Endothelial cell of umbilical vein (primary cell): Measurements from ENCODE around the gene BTBD2. TPM values are rescaled to one million over a fixed set of nuclear protein-coding genes. Genes with fewer than 3 reads are reported as not detected.

Experiments used
- BruUV-seq: library from RNA; stranded (reverse); fragments of 400-500 nt; replicated peaks from 2 replicates; lab custom pipeline; 2021; lab: Mats Ljungman, UMichigan
- CTCF ChIA-PET: fragments of 300-600, 350-600 bp; sonication (Branson Sonifier 250); formaldehyde crosslinking; loops from one replicate; lab custom pipeline; 2021; ENCODE audit warnings: antibody characterized with exemption, inconsistent platforms; lab: Charles Lee
- POLR2A ChIA-PET: fragments of 300-600, 350-600 bp; sonication (Branson Sonifier 250); formaldehyde crosslinking; loops from one replicate; lab custom pipeline; 2021; ENCODE audit warnings: antibody characterized with exemption, inconsistent platforms; lab: Charles Lee
- DNase-seq: peaks from one replicate; pipeline ENCODE4 v3.0.0-alpha.2; 2011; ENCODE audit warnings: low read depth, low spot score
- FAIRE-seq: peaks from 2 replicates; lab custom pipeline; 2011; peaks lifted over from hg19 to GRCh38; lab: Jason Lieb, UNC
- H2AFZ ChIP-seq: 2 replicates; pipeline ENCODE4 v1.6.0; 2012; ENCODE audit warnings: low read depth, low read length, control low read depth, inconsistent platforms
- H3K27ac ChIP-seq: 2 replicates; pipeline ENCODE4 v1.5.1; 2011; ENCODE audit warnings: low read depth, mild to moderate bottlenecking, control low read depth, low read length, moderate library complexity; ENCODE audit not compliant: insufficient read depth
- H3K27me3 ChIP-seq, 2 experiments: 2 replicates each; pipeline versions ENCODE4 v1.6.0 to v1.6.1; 2011; ENCODE audit warnings: low read length in 2 of 2, mixed read lengths in 1 of 2; ENCODE audit not compliant: control insufficient read depth in 2 of 2, insufficient read depth in 2 of 2
- H3K36me3 ChIP-seq, 2 experiments: 2 replicates in 1 of 2; 3 replicates in 1 of 2; pipeline ENCODE4 v1.5.1; 2011; ENCODE audit warnings: low read length in 2 of 2, mild to moderate bottlenecking in 1 of 2, moderate library complexity in 1 of 2; ENCODE audit not compliant: control insufficient read depth in 2 of 2, insufficient read depth in 2 of 2; ENCODE audit errors: extremely low read depth in 1 of 2
- H3K4me1 ChIP-seq: 3 replicates; pipeline ENCODE4 v1.5.1; 2011; ENCODE audit warnings: mild to moderate bottlenecking, low read length; ENCODE audit not compliant: control insufficient read depth, insufficient read depth; ENCODE audit errors: extremely low read depth
- H3K4me2 ChIP-seq: 2 replicates; pipeline ENCODE4 v1.6.1; 2011; ENCODE audit warnings: low read length, control low read depth, mixed read lengths; ENCODE audit not compliant: insufficient read depth
- H3K4me3 ChIP-seq, 3 experiments: fragments of 200-600 bp in 1 of 3; sonication (generic), shearing (Covaris generic) in 1 of 3; replicated peaks in 1 of 3; 2 replicates each; pipeline ENCODE4 v1.5.1; 2011 to 2016; ENCODE audit warnings: control low read depth in 3 of 3, low read length in 3 of 3, mild to moderate bottlenecking in 2 of 3, inconsistent platforms in 1 of 3, low read depth in 1 of 3, moderate library complexity in 1 of 3; ENCODE audit not compliant: insufficient read depth in 1 of 3
- H3K79me2 ChIP-seq: 2 replicates; pipeline ENCODE4 v1.6.0; 2012; ENCODE audit warnings: low read length, inconsistent platforms; ENCODE audit not compliant: control insufficient read depth, insufficient read depth
- H3K9ac ChIP-seq: replicated peaks from 2 replicates; pipeline ENCODE3; 2011; ENCODE audit warnings: low read length, control low read depth; ENCODE audit not compliant: insufficient read depth; ENCODE audit errors: extremely low read depth
- H3K9me1 ChIP-seq: replicated peaks from 3 replicates; pipeline ENCODE4 v1.6.0; 2011; ENCODE audit warnings: mild to moderate bottlenecking, low read length; ENCODE audit not compliant: control insufficient read depth, insufficient read depth; ENCODE audit errors: extremely low read depth
- H3K9me3 ChIP-seq: replicated peaks from 2 replicates; pipeline ENCODE4 v1.5.1; 2012; ENCODE audit warnings: low read length, inconsistent platforms; ENCODE audit not compliant: control insufficient read depth, insufficient read depth
- H4K20me1 ChIP-seq: replicated peaks from 2 replicates; pipeline ENCODE3; 2011; ENCODE audit warnings: mild to moderate bottlenecking, low read length; ENCODE audit not compliant: control insufficient read depth, insufficient read depth; ENCODE audit errors: extremely low read depth
- EZH2 ChIP-seq: IDR thresholded peaks from 2 replicates; pipeline ENCODE4 v1.6.1; 2012; ENCODE audit warnings: borderline replicate concordance, low read depth, mild to moderate bottlenecking, moderate library complexity, low read length, inconsistent platforms; ENCODE audit not compliant: severe bottlenecking
- FOS ChIP-seq: IDR thresholded peaks from 2 replicates; pipeline ENCODE4 v1.6.1; 2011; ENCODE audit warnings: mild to moderate bottlenecking, low read length, moderate library complexity, borderline replicate concordance; ENCODE audit not compliant: insufficient read depth
- GATA2 ChIP-seq: IDR thresholded peaks from 2 replicates; pipeline ENCODE4 v1.7.0; 2011; ENCODE audit warnings: low read depth, mild to moderate bottlenecking, moderate library complexity, mixed read lengths, low read length; ENCODE audit not compliant: insufficient read length, insufficient read depth
- JUN ChIP-seq: IDR thresholded peaks from 2 replicates; pipeline ENCODE4 v1.6.1; 2011; ENCODE audit warnings: borderline replicate concordance, low read depth; ENCODE audit not compliant: insufficient read length, insufficient read depth
- MYC ChIP-seq: IDR thresholded peaks from one replicate; pipeline ENCODE4 v1.6.1; 2011; ENCODE audit warnings: mild to moderate bottlenecking, low read depth, low read length
- POLR2A ChIP-seq: IDR thresholded peaks from 2 replicates; pipeline ENCODE4 v1.6.1; 2012; ENCODE audit warnings: low read depth, mild to moderate bottlenecking, control low read depth, low read length
- POLR2AphosphoS5 ChIP-seq: IDR thresholded peaks from 2 replicates; pipeline ENCODE4 v1.6.1; 2012; ENCODE audit warnings: low read depth, mild to moderate bottlenecking, control low read depth, low read length, moderate library complexity; ENCODE audit not compliant: insufficient read depth
- dilution Hi-C: fragments of 300-500 bp; cut with MboI; formaldehyde crosslinking; loops from one replicate; pipeline ENCODE4 v1.15.0; 2019; ENCODE audit warnings: low sequenced_read_pairs; ENCODE audit not compliant: extremely low pct_ligation_motif_present
- intact Hi-C: fragments of 100-400 bp; cut with micrococcal nuclease; formaldehyde crosslinking; loops from one replicate; pipeline ENCODE4 v1.10.0; 2022
- polyA plus RNA-seq, 4 experiments: library from polyadenylated mRNA; depleted of rRNA in 3 of 4; stranded (reverse) in 3 of 4; unstranded in 1 of 4; fragments of >200 nt; gene quantifications; 2 replicates each; pipeline versions ENCODE4 v1.2.1 to v1.2.3, GENCODE V29; 2011 to 2012; ENCODE audit warnings: missing spikeins in 1 of 4
- total RNA-seq: library from RNA; stranded (reverse); gene quantifications from 2 replicates; pipeline ENCODE4 v1.2.3, GENCODE V29; 2021
- TF ChIP-seq, protein P1 (sequence below), 2 donors: IDR thresholded peaks; 1 replicate in 1 of 2; 2 replicates in 1 of 2; pipeline ENCODE4 v1.5.1; 2011; ENCODE audit warnings: low read length in 2 of 2, mild to moderate bottlenecking in 2 of 2, moderate library complexity in 2 of 2, control low read depth in 1 of 2, inconsistent platforms in 1 of 2, low read depth in 1 of 2; ENCODE audit not compliant: insufficient read depth in 1 of 2; ENCODE audit errors: extremely low read depth in 1 of 2
- TF ChIP-seq, protein P2 (sequence below): IDR thresholded peaks from 2 replicates; pipeline ENCODE4 v1.6.1; 2011; ENCODE audit not compliant: insufficient read depth, insufficient read length

BTBD2 gene
- total and polyA plus RNA-seq, 2 donors (not counting 3 experiments of a cell fraction or from before 2014, with no cell fraction given): 59.2 to 78.2 TPM

DNA sequence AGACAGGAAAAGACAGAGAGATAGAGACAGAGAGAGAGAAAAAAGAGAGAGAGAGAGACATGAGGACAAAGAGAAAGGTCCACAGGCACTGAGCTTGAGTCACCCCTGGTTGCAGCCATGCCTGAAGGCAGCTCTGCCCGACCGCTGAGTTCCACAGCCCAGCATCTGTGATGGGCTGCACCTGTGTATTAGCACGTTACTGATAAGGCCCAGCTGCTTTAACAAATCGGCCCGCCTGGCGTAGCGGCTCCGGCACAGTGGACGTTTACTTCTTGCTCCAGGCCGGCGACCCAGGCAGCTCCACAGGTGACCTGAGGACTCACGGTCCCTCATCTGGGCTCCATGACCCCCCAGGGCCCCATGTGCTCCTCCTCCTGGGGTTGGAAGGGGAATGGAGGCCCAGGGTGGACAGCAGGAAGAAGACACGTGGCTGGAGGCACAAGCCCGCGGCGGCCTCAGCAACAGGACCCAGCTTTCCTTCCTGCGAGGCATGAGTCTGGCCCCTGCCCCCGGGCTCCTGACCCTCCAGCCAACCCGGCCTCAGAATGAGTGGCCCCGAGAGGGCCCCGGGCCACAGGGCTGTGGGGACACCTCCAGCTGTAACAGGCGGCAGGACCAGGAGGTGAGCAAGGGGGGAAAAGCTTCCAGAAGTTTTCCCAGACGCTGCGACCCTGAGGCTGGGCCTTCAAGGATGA is 78.5 kb downstream of the BTBD2 start:
- Histone ChIP-seq H3K4me2 (no peak overlapping the region), H3K4me1 (peaks cover 7% of the 10 kb centered on the region), H4K20me1 (no peaks in the 10 kb centered on the region), H3K36me3 (no peaks in the 10 kb centered on the region), H3K79me2 (peaks cover 8% of the 10 kb centered on the region), H3K9me1 (no peaks in the 10 kb centered on the region), H3K27me3 (no peaks in the 10 kb centered on the region), H2AFZ (no peak overlapping the region), H3K4me3 (no peak overlapping the region), H3K9me3 (no peaks in the 10 kb centered on the region), H3K27ac (no peak overlapping the region), H3K9ac (no peak overlapping the region)
- FAIRE-seq (no peak), DNase-seq (no peak)
- dilution Hi-C loops: no loop called here
- ChIA-PET CTCF (interaction anchor here (1.2 to 1.3 kb wide), 3 partner anchors 9 to 159 kb away, joined by 3 to 4 read pairs (median 3); no protein-coding TSS in a partner anchor), POLR2A (no interaction called here)
- BruUV-seq: no TSS peak
- intact Hi-C loops: loop anchor here (10.0 kb wide), 1 partner anchor 378 kb away; no protein-coding TSS in a partner anchor
- TF ChIP-seq EZH2: no peak
- TF ChIP-seq MYC: no peak
- TF ChIP-seq GATA2: no peak
- TF ChIP-seq FOS: no peak
- no peak for TF ChIP-seq POLR2A
- TF ChIP-seq POLR2AphosphoS5: no peak
- TF ChIP-seq, protein P1, sequence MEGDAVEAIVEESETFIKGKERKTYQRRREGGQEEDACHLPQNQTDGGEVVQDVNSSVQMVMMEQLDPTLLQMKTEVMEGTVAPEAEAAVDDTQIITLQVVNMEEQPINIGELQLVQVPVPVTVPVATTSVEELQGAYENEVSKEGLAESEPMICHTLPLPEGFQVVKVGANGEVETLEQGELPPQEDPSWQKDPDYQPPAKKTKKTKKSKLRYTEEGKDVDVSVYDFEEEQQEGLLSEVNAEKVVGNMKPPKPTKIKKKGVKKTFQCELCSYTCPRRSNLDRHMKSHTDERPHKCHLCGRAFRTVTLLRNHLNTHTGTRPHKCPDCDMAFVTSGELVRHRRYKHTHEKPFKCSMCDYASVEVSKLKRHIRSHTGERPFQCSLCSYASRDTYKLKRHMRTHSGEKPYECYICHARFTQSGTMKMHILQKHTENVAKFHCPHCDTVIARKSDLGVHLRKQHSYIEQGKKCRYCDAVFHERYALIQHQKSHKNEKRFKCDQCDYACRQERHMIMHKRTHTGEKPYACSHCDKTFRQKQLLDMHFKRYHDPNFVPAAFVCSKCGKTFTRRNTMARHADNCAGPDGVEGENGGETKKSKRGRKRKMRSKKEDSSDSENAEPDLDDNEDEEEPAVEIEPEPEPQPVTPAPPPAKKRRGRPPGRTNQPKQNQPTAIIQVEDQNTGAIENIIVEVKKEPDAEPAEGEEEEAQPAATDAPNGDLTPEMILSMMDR (IDR thresholded peaks at IDR 0.05; ENCODE audit: extremely low read depth in 1 of 2, insufficient read depth in 1 of 2, low read depth in 1 of 2, low read length in 2 of 2): no peak
- TF ChIP-seq, protein P2, sequence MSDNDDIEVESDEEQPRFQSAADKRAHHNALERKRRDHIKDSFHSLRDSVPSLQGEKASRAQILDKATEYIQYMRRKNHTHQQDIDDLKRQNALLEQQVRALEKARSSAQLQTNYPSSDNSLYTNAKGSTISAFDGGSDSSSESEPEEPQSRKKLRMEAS: no peak
- TF ChIP-seq JUN: no peak
